GM12801 (cell line): ENCODE results near the gene PDGFA.

Source experiments
- CTCF ChIP-seq: IDR thresholded peaks from one replicate; pipeline ENCODE4 v1.5.1; 2011; ENCODE audit warnings: control low read depth; ENCODE audit not compliant: insufficient read length; ENCODE audit errors: extremely low read depth

The PDGFA gene

GRCh38 chr7:556291-556826 is 36.7 kb upstream of the PDGFA start:
- TF ChIP-seq CTCF, result no peak

- no peak for TF ChIP-seq CTCF
Observed at GRCh38 chr7:555551-556160, 36.0 kb upstream of the PDGFA start.

GRCh38 chr7:553636-554111 is 34.0 kb upstream of the PDGFA start:
- TF ChIP-seq CTCF, result no peak

GRCh38 chr7:552868-553635 is 33.4 kb upstream of the PDGFA start:
- no peak for TF ChIP-seq CTCF

GRCh38 chr7:550881-551614 is 31.4 kb upstream of the PDGFA start:
- no peak for TF ChIP-seq CTCF

GRCh38 chr7:549891-550625 is 30.4 kb upstream of the PDGFA start:
- no peak for TF ChIP-seq CTCF
